Measurements from ENCODE around the gene CYB5R4. TPM values are rescaled to one million over a fixed set of nuclear protein-coding genes. Genes with fewer than 3 reads are reported as not detected.

CYB5R4 gene
- total and polyA plus RNA-seq, 10 of the 15 experiments (the other 5 are each of a cell fraction or from before 2014, with no cell fraction given), result 13.4 to 61.1 (median 27.5) TPM

GRCh38 chr6:84003131-84003530, 143.6 kb downstream of the CYB5R4 start:
- Histone ChIP-seq H3K4me1 (ENCODE audit: control insufficient read depth, insufficient read depth, low read length) (no peaks in the 10 kb centered on the region), H3K9ac (ENCODE audit: control insufficient read depth, insufficient read depth, low read length) (no peak overlapping the region), H3K36me3 (ENCODE audit: control insufficient read depth in 2 of 2, insufficient read depth in 2 of 2, low read length in 1 of 2) (no peaks in the 10 kb centered on the region), H3K4me2 (ENCODE audit: control insufficient read depth, insufficient read depth) (no peak overlapping the region), H3K79me2 (ENCODE audit: control insufficient read depth, insufficient read depth, low read length) (no peaks in the 10 kb centered on the region), H2AFZ (ENCODE audit: control insufficient read depth, low read depth, low read length) (no peak overlapping the region), H3K27me3 (replicated peaks in 1 of 2; ENCODE audit: control insufficient read depth in 2 of 2, insufficient read depth in 2 of 2, low read length in 1 of 2) (no peaks in the 10 kb centered on the region; a peak in 1 of 4 replicates), H3K4me3 (no peak overlapping the region), H3K27ac (ENCODE audit: control insufficient read depth, insufficient read depth) (no peak overlapping the region), H3K9me3 (replicated peaks; ENCODE audit: control insufficient read depth, insufficient read depth, low read length) (no peaks in the 10 kb centered on the region), H4K20me1 (ENCODE audit: control insufficient read depth, insufficient read depth) (no peaks in the 10 kb centered on the region)
- ChIA-PET CTCF (no interaction called here), SMC1A (ENCODE audit: uncharacterized antibody, unreplicated experiment) (interaction anchor here (0.5 kb wide), 1 partner anchor 154 kb away, joined by 3 read pairs; no protein-coding TSS in a partner anchor), POLR2A (no interaction called here), RAD21 (ENCODE audit: unreplicated experiment) (no interaction called here)
- TF ChIP-seq ZNF687 (IDR thresholded peaks at IDR 0.05), result no peak
- TF ChIP-seq DPF2 (IDR thresholded peaks at IDR 0.05), result no peak
- no peak for TF ChIP-seq ZNF274 (IDR thresholded peaks at IDR 0.05; ENCODE audit: insufficient read depth, insufficient read length)
- TF ChIP-seq EZH2 (IDR thresholded peaks at IDR 0.05; ENCODE audit: borderline replicate concordance, control insufficient read depth, low read depth, low read length), result no peak
- no peak for TF ChIP-seq SMAD1 (IDR thresholded peaks at IDR 0.05; ENCODE audit: low read depth, partially characterized antibody)
- no peak for TF ChIP-seq SMC3 (IDR thresholded peaks at IDR 0.05; ENCODE audit: borderline replicate concordance, low read length)
- no peak for TF ChIP-seq PAX5 (IDR thresholded peaks at IDR 0.05; ENCODE audit: borderline replicate concordance, low read depth, low read length)
- no peak for TF ChIP-seq WRNIP1 (IDR thresholded peaks at IDR 0.05; ENCODE audit: borderline replicate concordance, low read depth, low read length)
- TF ChIP-seq IRF5 (IDR thresholded peaks at IDR 0.05; ENCODE audit: borderline replicate concordance), result no peak
- no peak for TF ChIP-seq RFX5 (IDR thresholded peaks at IDR 0.05; ENCODE audit: low read depth, low read length)
- no peak for TF ChIP-seq STAT1 (conservative IDR thresholded peaks at IDR 0.05)
- no peak for TF ChIP-seq SUZ12 (IDR thresholded peaks at IDR 0.05; ENCODE audit: unreplicated experiment)
- TF ChIP-seq RAD51 (IDR thresholded peaks at IDR 0.05), result no peak
- no peak for TF ChIP-seq ZNF384 (IDR thresholded peaks at IDR 0.05; ENCODE audit: borderline replicate concordance, low read depth, low read length)
- ATAC-seq (no peak), FAIRE-seq (no peak), DNase-seq (ENCODE audit: low read depth, low spot score) (no peak)
- in situ Hi-C loops (cut with MboI), result no loop called here
- no TSS peak for BruUV-seq (replicated peaks)
- WGBS (ENCODE audit: insufficient coverage, insufficient replicate concordance, low lambda C conversion rate, missing lambda C conversion rate), result 43% methylated on average over 1 of the region's 1 CpG
- intact Hi-C loops (cut with micrococcal nuclease; ENCODE audit: unreplicated experiment), result no loop called here

Data from GM12878 (cell line).